Stomach smooth muscle (tissue), 2 donors: Measurements from ENCODE around the gene ZNF511.

Experiments used
- H3K27ac ChIP-seq: one replicate; pipeline ENCODE4 v1.7.0; 2013; ENCODE audit warnings: mild to moderate bottlenecking, low read length, inconsistent platforms
- H3K27me3 ChIP-seq, 2 donors: one replicate each; pipeline ENCODE4 v1.7.0; 2013; ENCODE audit warnings: low read length in 2 of 2; ENCODE audit not compliant: insufficient read depth in 2 of 2, control insufficient read depth in 1 of 2
- H3K36me3 ChIP-seq, 2 donors: one replicate each; pipeline ENCODE4 v1.7.0; 2013; ENCODE audit warnings: low read length in 2 of 2; ENCODE audit not compliant: control insufficient read depth in 2 of 2, insufficient read depth in 2 of 2
- H3K4me1 ChIP-seq: one replicate; pipeline ENCODE4 v1.7.0; 2013; ENCODE audit warnings: low read length; ENCODE audit not compliant: control insufficient read depth, insufficient read depth
- H3K4me3 ChIP-seq, 2 donors: one replicate each; pipeline ENCODE4 v1.7.0; 2013; ENCODE audit warnings: low read length in 2 of 2
- H3K9ac ChIP-seq, 2 donors: one replicate each; pipeline ENCODE4 v1.7.0; 2013; ENCODE audit warnings: low read length in 2 of 2, mild to moderate bottlenecking in 1 of 2
- H3K9me3 ChIP-seq, 2 donors: one replicate each; pipeline ENCODE4 v1.7.0; 2013; ENCODE audit warnings: low read length in 2 of 2; ENCODE audit not compliant: control insufficient read depth in 2 of 2
- donor health status: healthy.
- donor health status: Pancreatic carcinoma.

Gene ZNF511

GRCh38 chr10:133267829-133268228 lies 40.9 kb upstream of the ZNF511 start:
- Histone ChIP-seq H3K27me3 (no peaks in the 10 kb centered on the region), H3K4me1 (peaks cover 2% of the 10 kb centered on the region), H3K9ac (no peak overlapping the region), H3K36me3 (no peaks in the 10 kb centered on the region), H3K27ac (no peak overlapping the region), H3K9me3 (no peaks in the 10 kb centered on the region), H3K4me3 (no peak overlapping the region)

- Histone ChIP-seq H3K27me3 (no peaks in the 10 kb centered on the region), H3K4me3 (no peak overlapping the region), H3K9ac (no peak overlapping the region), H3K9me3 (no peaks in the 10 kb centered on the region), H3K27ac (no peak overlapping the region), H3K36me3 (no peaks in the 10 kb centered on the region), H3K4me1 (peaks cover 2% of the 10 kb centered on the region)
Observed at GRCh38 chr10:133268532-133268931, 40.2 kb upstream of the ZNF511 start.

GRCh38 chr10:133269367-133269766 lies 39.3 kb upstream of the ZNF511 start:
- Histone ChIP-seq H3K4me3 (no peak overlapping the region), H3K4me1 (peaks cover 2% of the 10 kb centered on the region), H3K27ac (no peak overlapping the region), H3K27me3 (no peaks in the 10 kb centered on the region), H3K36me3 (no peaks in the 10 kb centered on the region), H3K9me3 (no peaks in the 10 kb centered on the region), H3K9ac (no peak overlapping the region)

GRCh38 chr10:133270204-133270603 lies 38.5 kb upstream of the ZNF511 start:
- Histone ChIP-seq H3K27ac (no peak overlapping the region), H3K27me3 (peaks cover 0 to 4% of the 10 kb centered on the region in 2 donors), H3K4me3 (no peak overlapping the region), H3K4me1 (no peaks in the 10 kb centered on the region), H3K9me3 (no peaks in the 10 kb centered on the region), H3K36me3 (no peaks in the 10 kb centered on the region), H3K9ac (no peak overlapping the region)

- Histone ChIP-seq H3K4me1 (no peaks in the 10 kb centered on the region), H3K4me3 (no peak overlapping the region), H3K9ac (no peak overlapping the region), H3K36me3 (no peaks in the 10 kb centered on the region), H3K27me3 (peaks cover 0 to 8% of the 10 kb centered on the region in 2 donors), H3K27ac (no peak overlapping the region), H3K9me3 (no peaks in the 10 kb centered on the region)
Observed at GRCh38 chr10:133270773-133271297, 37.9 kb upstream of the ZNF511 start.

- Histone ChIP-seq H3K4me1 (peaks cover 3% of the 10 kb centered on the region), H3K4me3 (no peak overlapping the region), H3K27ac (no peak overlapping the region), H3K27me3 (peaks cover 4 to 13% of the 10 kb centered on the region in 2 donors), H3K9me3 (no peaks in the 10 kb centered on the region), H3K9ac (no peak overlapping the region), H3K36me3 (no peaks in the 10 kb centered on the region)
Observed at GRCh38 chr10:133271521-133272300, 37.0 kb upstream of the ZNF511 start.

GRCh38 chr10:133272301-133272963 lies 36.3 kb upstream of the ZNF511 start:
- Histone ChIP-seq H3K27me3 (peaks cover 4 to 13% of the 10 kb centered on the region in 2 donors), H3K4me3 (no peak overlapping the region), H3K9me3 (no peaks in the 10 kb centered on the region), H3K4me1 (peaks cover 3% of the 10 kb centered on the region), H3K36me3 (no peaks in the 10 kb centered on the region), H3K27ac (no peak overlapping the region), H3K9ac (no peak overlapping the region)

- Histone ChIP-seq H3K9me3 (no peaks in the 10 kb centered on the region), H3K27me3 (peaks cover 4 to 13% of the 10 kb centered on the region in 2 donors), H3K27ac (no peak overlapping the region), H3K36me3 (no peaks in the 10 kb centered on the region), H3K9ac (no peak overlapping the region), H3K4me1 (peaks cover 3% of the 10 kb centered on the region), H3K4me3 (no peak overlapping the region)
Observed at GRCh38 chr10:133272964-133273420, 35.7 kb upstream of the ZNF511 start.

- H3K36me3 ChIP-seq = peaks cover 0 to 2% of the 10 kb centered on the region in 2 donors
- H3K27ac ChIP-seq = no peak overlapping the region
- H3K9me3 ChIP-seq = no peaks in the 10 kb centered on the region
- H3K27me3 ChIP-seq = peaks cover 4 to 13% of the 10 kb centered on the region in 2 donors
- no peak overlapping the region for H3K4me3 ChIP-seq
- no peak overlapping the region for H3K9ac ChIP-seq
- H3K4me1 ChIP-seq = peaks cover 6% of the 10 kb centered on the region
Observed at GRCh38 chr10:133273534-133274143, 35.1 kb upstream of the ZNF511 start.

- Histone ChIP-seq H3K36me3 (peaks cover 4 to 10% of the 10 kb centered on the region in 2 donors), H3K9ac (no peak overlapping the region), H3K27me3 (peaks cover 4 to 13% of the 10 kb centered on the region in 2 donors), H3K4me1 (peaks cover 6% of the 10 kb centered on the region), H3K4me3 (no peak overlapping the region), H3K9me3 (no peaks in the 10 kb centered on the region), H3K27ac (no peak overlapping the region)
Observed at GRCh38 chr10:133274751-133275683, 33.7 kb upstream of the ZNF511 start.
